Stimulated activated CD8-positive, alpha-beta memory T cell treated with anti-CD3 and anti-CD28 coated beads, Interleukin-4, amount 100 ng/mL, for 24 hours (primary cell): ENCODE results near the gene NID1.
A peak's percentile ranks its signal among the peaks of the same experiment; 100 is the strongest.
"Not testable (repeated sequence)": the region's sequence is repeated elsewhere in the genome, so short reads cannot be mapped to it uniquely, and the experiment has no call there.

Source experiments
- DNase-seq: peaks from one replicate; pipeline ENCODE4 v3.0.0-alpha.2; 2020; ENCODE audit warnings: low read depth

Gene NID1

GRCh38 chr1:235999259-235999925 lies 65.5 kb downstream of the NID1 start:
- DNase-seq: peak; percentile 46

GRCh38 chr1:235998812-235999211 lies 66.1 kb downstream of the NID1 start:
- DNase-seq: peak; percentile 24

- DNase-seq: no peak
Measured at GRCh38 chr1:235997931-235998330, 67.0 kb downstream of the NID1 start.

- DNase-seq: no peak
Measured at GRCh38 chr1:235997049-235997448, 67.8 kb downstream of the NID1 start.

- no peak for DNase-seq
Measured at GRCh38 chr1:235996048-235996785, 68.7 kb downstream of the NID1 start.

GRCh38 chr1:235995511-235995910 lies 69.4 kb downstream of the NID1 start:
- no peak for DNase-seq

GRCh38 chr1:235993652-235994051 lies 71.2 kb downstream of the NID1 start:
- DNase-seq: no peak

- DNase-seq: no peak
Measured at GRCh38 chr1:235992868-235993267, 72.0 kb downstream of the NID1 start.

- no peak for DNase-seq
Measured at GRCh38 chr1:235992346-235992745, 72.5 kb downstream of the NID1 start.

- no peak for DNase-seq
Measured at GRCh38 chr1:235990330-235990795, 74.5 kb downstream of the NID1 start.

- DNase-seq: no peak
Measured at GRCh38 chr1:235989105-235989504, 75.8 kb downstream of the NID1 start.

GRCh38 chr1:235986869-235987268 lies 78.0 kb downstream of the NID1 start:
- no peak for DNase-seq

GRCh38 chr1:235984041-235984825 lies 80.7 kb downstream of the NID1 start:
- no peak for DNase-seq

GRCh38 chr1:235980976-235981375 lies 83.9 kb downstream of the NID1 start:
- no peak for DNase-seq

- no peak for DNase-seq
Measured at GRCh38 chr1:235979716-235980333, 85.1 kb downstream of the NID1 start.

GRCh38 chr1:235979176-235979575 lies 85.7 kb downstream of the NID1 start:
- no peak for DNase-seq

GRCh38 chr1:235976490-235976889 lies 88.4 kb downstream of the NID1 start:
- no peak for DNase-seq

GRCh38 chr1:235974616-235975015 lies 90.3 kb downstream of the NID1 start:
- no peak for DNase-seq

GRCh38 chr1:235972691-235973090 lies 92.2 kb downstream of the NID1 start:
- DNase-seq: not testable (repeated sequence)

- DNase-seq: no peak
Measured at GRCh38 chr1:235972311-235972689, 92.6 kb downstream of the NID1 start.

- DNase-seq: peak; percentile 79
Measured at GRCh38 chr1:235971571-235972310, 93.1 kb downstream of the NID1 start.

GRCh38 chr1:235971020-235971419 lies 93.9 kb downstream of the NID1 start:
- no peak for DNase-seq
